GM21390 (cell line): Measurements from ENCODE around the gene GREB1L.

Experiments used
- ATAC-seq: cut with Tn5 transposase; IDR thresholded peaks from one replicate; pipeline ENCODE4 v1.9.1; 2021; ENCODE audit not compliant: unreplicated experiment

Gene GREB1L

GRCh38 chr18:21548647-21549046, 306.6 kb downstream of the GREB1L start:
- ATAC-seq = no peak

- ATAC-seq = no peak
Observed at GRCh38 chr18:21550510-21550970, 308.5 kb downstream of the GREB1L start.

GRCh38 chr18:21557607-21558253, 315.7 kb downstream of the GREB1L start:
- ATAC-seq = no peak

GRCh38 chr18:21559195-21559594, 317.2 kb downstream of the GREB1L start:
- ATAC-seq = no peak

- ATAC-seq = no peak
Observed at GRCh38 chr18:21571772-21572171, 329.7 kb downstream of the GREB1L start.
